Measurements from ENCODE around the gene MUC13.

The MUC13 gene

GRCh38 chr3:124856677-124857076 lies 77.9 kb downstream of the MUC13 start:
- no peaks in the 10 kb centered on the region for H3K36me3 ChIP-seq
- H3K27me3 ChIP-seq, result no peaks in the 10 kb centered on the region
- H3K9ac ChIP-seq, result no peak overlapping the region

More at GRCh38 chr3:124856677-124857076, 77.9 kb downstream of the MUC13 start:
- no peak overlapping the region for H3K4me2 ChIP-seq
- H3K4me1 ChIP-seq, result no peaks in the 10 kb centered on the region
- no peak overlapping the region for H3K4me3 ChIP-seq
- no peaks in the 10 kb centered on the region for H4K20me1 ChIP-seq
- no peak for TF ChIP-seq Cebpa-rat (IDR thresholded peaks at IDR 0.05)
- no peak overlapping the region for H3K27ac ChIP-seq
- no peaks in the 10 kb centered on the region for H3K9me3 ChIP-seq
